NCI-H146 treated with DMSO at 0.1 percent for 48 hours (cell line): ENCODE data around the gene FRMPD1.
"Not testable (repeated sequence)": the region's sequence is repeated elsewhere in the genome, so short reads cannot be mapped to it uniquely, and the experiment has no call there.

Experiments used
- DNase-seq: peaks from one replicate; lab custom pipeline; 2025; ENCODE audit not compliant: unreplicated experiment; lab: John Stamatoyannopoulos, UW

FRMPD1 gene

DNA sequence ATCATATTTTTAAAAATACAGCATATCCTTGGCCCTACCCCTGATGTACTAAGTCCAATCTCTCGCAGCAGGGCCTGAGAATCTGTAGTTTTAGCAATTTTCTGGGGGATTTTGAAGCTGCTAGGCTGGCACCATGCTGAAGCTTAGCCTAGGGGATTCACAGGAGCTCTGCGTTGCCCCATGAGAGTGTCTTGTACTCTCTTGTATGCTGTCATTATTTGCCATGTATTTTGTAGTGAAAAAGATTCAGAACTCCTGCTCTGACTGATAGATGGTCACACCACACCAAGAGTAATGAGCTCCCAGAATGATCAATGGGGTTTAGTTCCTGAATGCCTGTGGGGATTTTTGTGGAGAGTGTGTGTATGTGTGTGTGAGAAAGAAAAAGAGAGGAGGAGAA lies 82.2 kb downstream of the FRMPD1 start:
- no peak for DNase-seq

DNA sequence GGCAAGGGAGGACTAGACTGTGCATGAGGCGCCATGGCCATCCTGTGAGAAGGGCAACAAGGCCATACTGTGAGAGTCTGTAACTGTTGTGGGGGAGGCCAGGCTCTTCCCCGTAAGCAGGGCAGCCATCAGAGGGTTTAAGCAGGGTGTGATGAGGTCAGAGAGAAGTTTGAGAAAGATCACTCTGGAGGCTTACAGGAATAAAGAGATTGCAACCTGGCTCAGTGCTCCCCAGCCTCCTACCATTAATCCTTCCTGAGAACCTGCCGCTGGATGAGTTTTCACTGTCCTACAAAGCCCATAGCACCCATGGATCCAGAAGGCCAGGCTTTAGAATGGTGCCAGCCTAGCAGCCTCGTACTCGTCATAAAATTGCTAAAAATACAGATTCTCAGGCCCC lies 88.5 kb downstream of the FRMPD1 start:
- no peak for DNase-seq

- no peak for DNase-seq
Observed at GRCh38 chr9:37740128-37740527, 89.4 kb downstream of the FRMPD1 start.

DNA sequence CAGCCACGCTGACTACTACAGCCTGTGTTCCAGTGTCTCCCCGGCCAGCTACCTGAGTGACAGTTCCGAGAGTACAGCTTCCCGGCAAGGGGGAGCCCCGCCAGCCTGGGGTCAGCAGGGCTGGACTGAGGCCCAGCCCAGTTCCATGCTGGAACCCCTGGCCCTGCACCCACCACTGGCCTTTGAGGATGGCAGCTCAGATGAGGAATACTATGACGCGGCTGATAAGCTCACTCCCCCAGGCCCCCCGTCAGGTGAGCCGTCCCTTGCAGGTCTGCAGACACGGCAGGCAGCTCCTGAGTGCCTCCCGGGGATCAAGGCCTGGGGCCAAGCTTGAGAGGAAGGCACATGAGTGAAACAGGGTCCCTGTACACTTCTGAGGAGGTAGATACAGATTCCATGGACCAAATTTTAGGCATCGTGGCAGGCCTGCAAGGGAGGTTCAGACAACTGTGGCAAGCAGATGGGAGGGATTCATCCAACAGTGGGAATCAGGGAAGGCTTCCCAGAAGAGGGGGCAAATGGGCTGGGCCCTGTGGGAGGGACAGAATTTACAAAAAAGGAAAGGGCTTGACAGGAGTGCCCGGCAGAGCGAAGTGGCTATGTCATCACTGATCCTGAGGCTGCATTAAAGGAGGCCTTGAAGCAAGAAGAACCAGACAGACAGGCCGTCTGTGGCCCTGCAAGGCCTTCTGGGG lies 90.0 kb downstream of the FRMPD1 start:
- no peak for DNase-seq

- DNase-seq, result no peak
Observed at GRCh38 chr9:37745970-37746369, 95.2 kb downstream of the FRMPD1 start.

- DNase-seq, result no peak
Observed at GRCh38 chr9:37746448-37747270, 95.9 kb downstream of the FRMPD1 start.

DNA sequence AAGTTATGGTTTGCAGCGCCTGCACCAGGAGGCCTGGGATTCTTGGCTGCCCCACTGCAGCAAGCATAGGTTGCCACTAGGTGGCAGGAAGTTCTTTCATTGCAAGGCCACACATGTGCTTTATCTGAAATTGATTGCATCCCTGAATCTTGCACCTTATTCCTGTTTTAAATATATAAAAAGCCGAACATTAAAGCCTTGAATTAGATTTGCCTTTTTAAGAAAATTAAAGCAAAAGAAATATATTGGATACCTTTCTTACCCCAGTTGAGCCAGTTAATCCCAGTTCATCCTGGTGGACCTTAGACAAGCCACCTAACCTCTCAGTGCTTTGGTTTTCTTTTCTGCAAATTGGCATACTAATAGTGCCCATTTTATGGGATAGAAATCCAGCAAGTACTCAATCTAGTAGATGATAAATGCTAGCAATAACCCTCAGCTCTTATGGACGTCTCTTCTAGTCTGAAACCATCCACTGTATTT lies 96.6 kb downstream of the FRMPD1 start:
- peak; percentile 48 for DNase-seq

- no peak for DNase-seq
Observed at GRCh38 chr9:37749129-37749528, 98.4 kb downstream of the FRMPD1 start.

DNA sequence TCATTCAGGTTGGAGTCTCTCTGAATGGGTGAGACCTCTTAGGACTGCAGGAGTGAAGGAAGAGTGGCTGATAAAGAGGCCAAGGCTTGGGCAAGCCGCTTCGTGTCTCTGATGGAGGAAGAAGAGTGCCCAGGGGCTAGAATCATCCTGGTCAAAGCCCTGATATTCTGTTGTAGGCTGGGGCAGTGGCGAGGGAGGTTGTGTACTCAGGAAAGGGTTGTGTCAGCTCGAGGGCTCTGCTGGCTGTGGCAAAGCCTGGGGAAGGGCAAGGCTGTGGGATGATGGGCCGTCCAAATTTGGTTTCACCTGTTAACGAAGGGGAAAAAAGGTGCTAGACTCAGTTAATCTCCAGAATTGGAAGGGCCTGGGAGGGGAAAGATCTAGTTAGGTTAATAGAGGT lies 100.4 kb downstream of the FRMPD1 start:
- DNase-seq, result no peak

- not testable (repeated sequence) for DNase-seq
Observed at GRCh38 chr9:37751704-37752103, 101.0 kb downstream of the FRMPD1 start.

GRCh38 chr9:37752112-37752511 lies 101.4 kb downstream of the FRMPD1 start:
- DNase-seq, result not testable (repeated sequence)

- no peak for DNase-seq
Observed at GRCh38 chr9:37752642-37753488, 102.1 kb downstream of the FRMPD1 start.

DNA sequence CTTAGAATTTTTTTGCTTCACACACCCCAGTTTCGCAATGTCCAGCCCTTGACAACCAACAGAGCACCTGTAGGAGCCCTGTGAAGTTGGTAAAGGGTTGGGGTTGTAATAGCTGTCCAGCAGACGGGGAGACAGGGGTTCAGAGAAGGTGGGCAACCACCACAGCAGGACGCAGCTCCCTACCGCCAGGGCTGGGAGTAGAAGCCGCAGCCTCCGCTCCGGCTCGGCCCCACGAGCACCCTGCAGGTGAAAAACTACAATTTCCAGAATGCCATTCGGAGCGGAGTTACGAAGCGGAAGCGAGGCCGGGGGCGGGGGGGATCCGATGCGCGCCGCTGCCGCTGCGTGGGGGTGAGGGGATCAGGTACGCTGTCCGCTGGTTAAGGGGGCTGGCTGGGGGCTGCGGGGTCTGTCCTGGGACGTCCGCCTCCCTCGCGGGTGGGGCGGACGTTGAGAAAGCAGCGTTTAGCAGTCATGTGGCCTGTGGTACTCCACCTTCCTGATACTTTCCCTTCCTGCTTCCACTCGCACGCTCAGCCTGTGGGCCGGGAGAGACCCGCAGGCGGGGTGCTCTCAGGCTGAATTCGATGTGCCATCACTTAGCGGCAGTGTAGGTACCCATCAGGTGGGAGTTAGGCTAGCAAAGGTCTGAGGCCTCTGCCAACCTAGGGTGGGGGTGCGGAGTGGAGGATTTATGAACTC lies 102.9 kb downstream of the FRMPD1 start, which contains the start of gene TRMT10B:
TRMT10B (plus strand) TSS at position 317 of the 702 bp plus-strand sequence. CDS start 8,127 bp downstream, outside the sequence.
- DNase-seq, result peak; percentile 65

DNA sequence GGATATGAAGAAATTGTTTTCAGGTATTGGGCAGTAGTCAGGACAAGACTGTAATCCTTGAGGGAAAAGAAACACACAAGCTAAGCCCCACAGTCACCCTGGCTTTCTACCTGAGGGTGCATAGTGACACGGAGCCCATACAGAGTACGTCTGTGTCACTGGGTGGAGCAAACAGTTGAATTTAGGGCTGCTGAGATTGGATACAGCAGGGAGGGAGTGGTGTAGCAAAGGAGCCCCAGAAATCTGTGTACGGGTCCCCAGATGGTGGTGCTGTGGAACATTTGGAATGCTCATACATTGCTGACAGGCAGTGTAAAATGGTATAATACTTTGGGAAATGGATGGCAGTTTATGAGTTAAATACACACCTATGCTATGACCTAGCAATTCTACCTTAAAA lies 108.0 kb downstream of the FRMPD1 start:
- no peak for DNase-seq

DNA sequence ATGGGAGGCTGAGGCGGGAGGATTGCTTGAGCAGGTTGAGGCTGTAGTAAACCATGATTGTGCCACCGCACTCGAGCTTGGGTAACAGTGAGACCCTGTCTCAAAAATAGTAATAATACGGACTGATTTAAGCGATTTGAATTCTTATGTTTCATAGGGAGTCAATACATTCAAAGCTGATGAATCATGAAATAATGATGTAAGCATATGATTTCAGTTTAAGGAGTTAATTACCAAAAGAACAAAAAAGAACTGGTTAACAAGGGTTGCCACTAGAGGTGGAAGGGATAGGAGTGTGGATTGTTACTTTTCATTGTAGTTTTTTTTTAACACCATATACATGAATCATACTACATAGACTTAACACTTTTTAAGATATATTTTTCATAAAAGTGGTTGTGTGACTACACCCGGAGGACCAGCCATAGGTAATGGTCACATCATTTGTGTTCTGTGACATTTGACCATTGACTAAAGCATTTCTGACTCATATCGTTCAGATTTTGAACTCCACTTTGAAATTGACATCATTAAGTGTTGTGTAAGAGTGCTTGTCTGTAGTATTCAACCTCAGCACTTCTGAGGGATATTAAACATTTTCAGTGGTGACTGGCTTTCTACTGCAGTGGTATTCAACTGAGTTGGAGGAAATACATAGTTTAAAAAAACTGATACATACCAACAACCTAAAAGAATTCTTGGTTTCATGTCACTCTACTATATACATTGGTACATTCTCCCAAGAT lies 109.8 kb downstream of the FRMPD1 start:
- no peak for DNase-seq

DNA sequence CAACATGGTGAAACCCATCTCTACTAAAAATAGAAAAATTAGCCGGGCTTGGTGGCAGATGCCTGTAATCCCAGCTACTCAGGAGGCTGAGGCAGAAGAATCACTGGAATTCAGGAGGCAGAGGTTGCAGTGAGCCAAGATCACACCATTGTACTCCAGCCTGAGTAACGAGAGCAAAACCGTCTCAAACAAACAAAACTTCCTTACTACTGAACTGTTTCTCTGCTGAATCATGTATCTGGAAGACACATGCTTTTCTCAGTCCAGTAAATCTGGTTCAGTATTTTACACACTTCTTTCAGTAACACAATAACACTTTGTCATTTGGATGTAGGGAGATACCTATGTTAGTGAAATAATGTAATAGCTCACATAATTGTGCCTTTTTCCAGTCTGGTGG lies 110.8 kb downstream of the FRMPD1 start:
- DNase-seq, result no peak

GRCh38 chr9:37765263-37765662 lies 114.5 kb downstream of the FRMPD1 start:
- not testable (repeated sequence) for DNase-seq

- DNase-seq, result no peak
Observed at GRCh38 chr9:37769306-37769705, 118.6 kb downstream of the FRMPD1 start.

- no peak for DNase-seq
Observed at GRCh38 chr9:37769995-37770394, 119.2 kb downstream of the FRMPD1 start.
